Measurements from ENCODE around the gene BST2.

The BST2 gene

GRCh38 chr19:17359905-17360800, 45.3 kb downstream of the BST2 start:
- Histone ChIP-seq H3K4me3 (replicated peaks; ENCODE audit: low read depth, low read length) (no peak overlapping the region), H3K36me3 (ENCODE audit: control insufficient read depth, insufficient read depth, low read length) (no peaks in the 10 kb centered on the region), H3K27me3 (replicated peaks; ENCODE audit: control insufficient read depth, insufficient read depth, low read length) (no peaks in the 10 kb centered on the region)
- no peak for DNase-seq (ENCODE audit: extremely low read depth, insufficient read length)
- TF ChIP-seq, protein P1, sequence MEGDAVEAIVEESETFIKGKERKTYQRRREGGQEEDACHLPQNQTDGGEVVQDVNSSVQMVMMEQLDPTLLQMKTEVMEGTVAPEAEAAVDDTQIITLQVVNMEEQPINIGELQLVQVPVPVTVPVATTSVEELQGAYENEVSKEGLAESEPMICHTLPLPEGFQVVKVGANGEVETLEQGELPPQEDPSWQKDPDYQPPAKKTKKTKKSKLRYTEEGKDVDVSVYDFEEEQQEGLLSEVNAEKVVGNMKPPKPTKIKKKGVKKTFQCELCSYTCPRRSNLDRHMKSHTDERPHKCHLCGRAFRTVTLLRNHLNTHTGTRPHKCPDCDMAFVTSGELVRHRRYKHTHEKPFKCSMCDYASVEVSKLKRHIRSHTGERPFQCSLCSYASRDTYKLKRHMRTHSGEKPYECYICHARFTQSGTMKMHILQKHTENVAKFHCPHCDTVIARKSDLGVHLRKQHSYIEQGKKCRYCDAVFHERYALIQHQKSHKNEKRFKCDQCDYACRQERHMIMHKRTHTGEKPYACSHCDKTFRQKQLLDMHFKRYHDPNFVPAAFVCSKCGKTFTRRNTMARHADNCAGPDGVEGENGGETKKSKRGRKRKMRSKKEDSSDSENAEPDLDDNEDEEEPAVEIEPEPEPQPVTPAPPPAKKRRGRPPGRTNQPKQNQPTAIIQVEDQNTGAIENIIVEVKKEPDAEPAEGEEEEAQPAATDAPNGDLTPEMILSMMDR (IDR thresholded peaks at IDR 0.05; ENCODE audit: insufficient read depth, low read length, poor library complexity, severe bottlenecking): no peak

DNA sequence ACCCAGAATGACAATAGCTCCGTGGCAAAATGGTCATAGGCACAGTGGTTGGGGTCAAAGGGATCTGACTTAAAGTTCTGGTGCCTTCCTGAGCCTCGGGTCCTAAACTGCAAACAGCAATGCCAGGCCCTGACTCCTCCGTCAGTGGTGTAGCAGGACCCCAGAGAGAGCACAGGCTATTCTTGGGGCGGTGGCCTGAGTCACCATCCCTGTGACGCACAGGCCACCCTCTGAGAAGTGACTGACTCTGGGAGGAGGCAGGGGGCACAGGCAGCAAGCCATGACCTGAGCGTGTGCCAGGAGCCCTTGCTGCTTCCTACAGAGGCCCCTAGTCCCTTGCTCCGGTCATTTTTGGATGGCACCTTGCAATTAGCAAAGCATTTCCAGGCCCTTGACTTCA, 47.0 kb downstream of the BST2 start:
- DNase-seq (ENCODE audit: extremely low read depth, insufficient read length): no peak
- TF ChIP-seq, protein P1 (IDR thresholded peaks at IDR 0.05; ENCODE audit: insufficient read depth, low read length, poor library complexity, severe bottlenecking): no peak
- no peak overlapping the region for H3K4me3 ChIP-seq (replicated peaks; ENCODE audit: low read depth, low read length)

GRCh38 chr19:17357724-17358123, 47.7 kb downstream of the BST2 start:
- Histone ChIP-seq H3K36me3 (ENCODE audit: control insufficient read depth, insufficient read depth, low read length) (no peaks in the 10 kb centered on the region), H3K4me3 (replicated peaks; ENCODE audit: low read depth, low read length) (no peak overlapping the region), H3K27me3 (replicated peaks; ENCODE audit: control insufficient read depth, insufficient read depth, low read length) (no peaks in the 10 kb centered on the region)
- TF ChIP-seq, protein P1 (IDR thresholded peaks at IDR 0.05; ENCODE audit: insufficient read depth, low read length, poor library complexity, severe bottlenecking): no peak
- no peak for DNase-seq (ENCODE audit: extremely low read depth, insufficient read length)

More for the DNA sequence above, 47.0 kb downstream of the BST2 start:
- H3K27me3 ChIP-seq (replicated peaks; ENCODE audit: control insufficient read depth, insufficient read depth, low read length): no peaks in the 10 kb centered on the region
- no peaks in the 10 kb centered on the region for H3K36me3 ChIP-seq (ENCODE audit: control insufficient read depth, insufficient read depth, low read length)

- no peak overlapping the region for H3K4me3 ChIP-seq (replicated peaks; ENCODE audit: low read depth, low read length)
- no peaks in the 10 kb centered on the region for H3K36me3 ChIP-seq (ENCODE audit: control insufficient read depth, insufficient read depth, low read length)
- DNase-seq (ENCODE audit: extremely low read depth, insufficient read length): no peak
- TF ChIP-seq, protein P1 (IDR thresholded peaks at IDR 0.05; ENCODE audit: insufficient read depth, low read length, poor library complexity, severe bottlenecking): no peak
- no peaks in the 10 kb centered on the region for H3K27me3 ChIP-seq (replicated peaks; ENCODE audit: control insufficient read depth, insufficient read depth, low read length)
Measured at GRCh38 chr19:17357078-17357666, 48.3 kb downstream of the BST2 start.

DNA sequence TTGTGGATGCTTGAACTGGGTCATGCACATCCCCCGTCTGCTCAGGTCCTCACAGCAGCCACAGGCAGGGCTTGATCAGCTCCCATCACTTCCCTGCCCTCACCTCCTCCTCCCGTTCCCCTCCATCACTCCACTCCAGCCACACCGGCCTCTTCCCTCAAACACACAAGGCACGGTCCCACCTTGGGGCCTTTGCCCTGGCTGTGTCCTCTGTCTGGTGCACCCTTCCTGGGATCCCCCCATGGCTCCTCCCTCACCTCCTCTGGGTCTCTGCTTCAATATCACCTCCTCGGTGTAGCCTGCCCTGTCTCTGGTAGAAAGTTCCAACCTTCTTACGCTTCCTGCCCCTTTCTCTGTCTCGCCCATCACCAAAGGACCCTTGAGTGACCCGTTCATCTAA, 52.0 kb downstream of the BST2 start:
- TF ChIP-seq, protein P1 (IDR thresholded peaks at IDR 0.05; ENCODE audit: insufficient read depth, low read length, poor library complexity, severe bottlenecking): no peak
- Histone ChIP-seq H3K4me3 (replicated peaks; ENCODE audit: low read depth, low read length) (no peak overlapping the region), H3K36me3 (ENCODE audit: control insufficient read depth, insufficient read depth, low read length) (no peaks in the 10 kb centered on the region), H3K27me3 (replicated peaks; ENCODE audit: control insufficient read depth, insufficient read depth, low read length) (no peaks in the 10 kb centered on the region)
- no peak for DNase-seq (ENCODE audit: extremely low read depth, insufficient read length)

All from GM06990 (cell line).